GM12872 (cell line): ENCODE results near the gene C6orf89.

Experiments used
- CTCF ChIP-seq: IDR thresholded peaks from 3 replicates; pipeline ENCODE4 v1.5.1; 2011; ENCODE audit warnings: low read depth, mild to moderate bottlenecking, low read length, moderate library complexity; ENCODE audit not compliant: insufficient read depth

The C6orf89 gene

DNA sequence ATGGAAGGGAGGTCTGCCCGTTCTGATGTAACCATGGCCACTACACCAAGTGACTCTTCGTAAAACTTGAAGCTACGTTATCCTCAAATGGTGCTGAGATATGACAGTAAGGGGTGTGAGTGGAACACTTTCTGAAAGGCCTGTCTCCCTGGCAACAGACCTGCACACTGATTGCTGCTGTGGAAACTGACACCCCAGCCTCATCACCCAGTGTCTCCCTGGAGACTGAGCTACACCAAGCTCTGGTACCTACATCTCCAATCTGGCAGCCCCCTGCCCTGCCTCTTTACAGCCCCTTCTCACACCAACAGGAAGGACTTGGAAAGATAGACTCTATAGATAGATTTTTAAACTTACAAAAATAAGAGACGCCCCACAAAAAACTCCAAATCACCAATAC, 82.0 kb downstream of the C6orf89 start:
- no peak for TF ChIP-seq CTCF

DNA sequence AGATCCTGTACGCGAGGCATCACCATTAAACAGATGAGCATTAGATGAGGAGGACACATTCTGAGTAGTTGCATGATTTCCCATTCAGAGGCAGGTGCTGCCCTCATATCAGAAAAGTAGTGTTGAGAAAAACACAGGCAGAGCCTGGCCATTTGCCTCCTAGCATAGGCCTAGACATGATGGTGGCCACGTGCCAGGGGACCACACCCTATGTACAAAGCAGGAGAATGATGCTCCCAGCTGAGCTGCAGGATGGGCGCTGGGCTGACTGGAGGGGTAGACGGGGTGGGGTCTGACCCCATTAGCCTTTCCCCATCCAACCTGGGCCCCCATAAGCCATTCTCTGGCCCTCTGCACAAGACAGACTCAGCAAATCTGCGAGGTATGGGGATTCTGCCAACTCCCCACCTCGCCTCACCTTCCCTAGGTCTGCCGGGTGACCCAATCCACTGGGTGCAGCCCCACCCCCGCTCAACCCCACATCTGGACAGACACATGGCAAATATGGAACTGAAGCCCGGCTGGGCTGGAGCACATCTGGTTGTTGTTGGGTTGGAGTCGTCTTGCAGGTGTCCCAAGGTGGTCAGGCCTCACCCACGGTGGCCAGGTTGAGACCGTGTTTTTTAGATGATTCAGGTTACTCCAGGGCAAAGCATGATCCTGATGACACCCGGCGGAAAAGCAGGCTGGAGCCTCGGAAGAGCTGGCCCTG, 82.7 kb downstream of the C6orf89 start:
- TF ChIP-seq CTCF = no peak

- no peak for TF ChIP-seq CTCF
These were observed 83.5 kb downstream of the C6orf89 start for GRCh38 chr6:36969240-36969691.

DNA sequence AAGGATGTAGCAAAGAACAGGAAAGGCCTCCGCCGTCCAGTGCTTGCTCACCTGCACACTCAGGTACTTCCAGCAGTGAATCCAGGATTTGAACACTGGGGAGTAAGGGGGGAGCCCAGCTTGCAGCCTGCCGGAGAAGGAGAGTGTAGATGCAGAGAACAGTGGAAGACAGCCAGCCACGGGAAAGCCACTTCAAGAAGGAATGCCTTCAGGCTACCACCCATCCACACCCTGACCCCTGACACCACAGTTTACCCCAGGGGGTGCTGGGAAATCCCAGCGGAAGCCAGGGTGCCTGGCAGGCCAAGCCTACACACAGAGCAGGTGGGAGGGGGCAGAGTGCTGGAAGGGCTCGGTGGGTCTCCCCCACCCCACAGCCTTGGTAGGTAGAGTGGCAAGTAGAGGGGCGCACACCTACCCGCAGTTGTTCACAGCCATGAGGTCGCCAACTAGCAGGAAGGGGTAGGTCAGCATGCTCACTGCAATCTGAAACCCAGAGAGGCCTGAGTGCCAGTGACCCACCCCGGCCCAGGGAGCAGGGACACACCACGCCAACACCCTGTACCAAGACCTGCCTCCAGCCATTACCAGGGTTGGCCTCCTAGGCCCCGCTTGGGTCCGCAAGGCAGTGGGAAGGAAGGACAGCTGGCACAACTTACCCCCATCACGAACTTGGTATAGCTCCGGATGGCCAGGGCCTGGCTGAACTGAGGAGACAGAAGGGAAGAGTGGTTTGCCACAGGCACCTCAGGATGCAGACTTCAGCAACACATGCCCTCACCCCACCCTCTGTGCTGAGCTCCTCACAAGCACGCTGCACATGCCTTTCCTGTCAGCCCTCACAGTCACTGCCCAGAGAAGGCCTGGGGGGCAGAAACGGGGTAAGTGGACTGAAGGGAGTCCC, 84.5 kb downstream of the C6orf89 start:
- no peak for TF ChIP-seq CTCF

DNA sequence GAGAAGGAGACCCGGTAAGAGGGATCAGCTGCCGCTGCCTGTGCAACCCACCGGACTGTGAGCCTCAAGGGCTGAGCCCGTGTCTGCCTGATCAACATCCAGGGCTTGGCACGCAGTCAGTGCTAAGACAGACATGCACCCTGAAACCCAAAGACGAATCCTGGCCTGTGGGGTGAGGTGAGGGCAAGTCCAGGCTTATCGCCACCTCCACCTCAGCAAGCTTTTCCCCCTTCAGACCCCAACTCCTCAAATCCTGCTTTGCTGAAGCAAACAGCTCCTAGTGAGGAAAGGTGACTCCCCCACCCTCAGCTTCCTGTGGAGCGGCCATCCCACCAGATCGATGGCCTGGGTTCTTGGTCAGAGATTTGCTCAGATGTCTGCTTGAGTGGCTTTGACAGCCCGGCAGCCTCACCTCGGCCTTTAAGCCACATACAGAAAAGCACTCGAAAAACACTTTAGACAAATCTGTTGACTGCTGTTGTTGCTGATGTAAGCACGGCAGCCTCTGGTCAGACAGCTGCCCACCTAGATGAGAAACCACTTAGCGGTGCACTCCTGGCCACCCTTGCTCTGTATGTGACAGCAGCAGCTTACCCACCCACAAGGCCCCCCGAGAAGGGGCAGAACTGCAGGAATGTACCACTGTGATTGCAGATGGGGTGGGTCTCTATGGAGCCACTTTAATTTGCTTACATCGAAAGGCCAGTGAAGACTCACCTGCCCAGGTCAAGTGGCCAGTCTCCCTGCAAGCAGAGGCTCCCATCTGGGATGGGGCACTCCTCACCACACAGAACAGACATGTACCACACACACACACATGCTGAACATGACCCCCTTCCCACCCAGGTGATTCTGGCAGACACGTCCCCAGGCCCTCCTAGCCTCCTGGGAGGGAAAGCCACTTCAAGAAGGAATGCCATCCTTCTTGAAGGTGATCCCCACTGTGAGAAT, 85.4 kb downstream of the C6orf89 start:
- TF ChIP-seq CTCF = no peak

DNA sequence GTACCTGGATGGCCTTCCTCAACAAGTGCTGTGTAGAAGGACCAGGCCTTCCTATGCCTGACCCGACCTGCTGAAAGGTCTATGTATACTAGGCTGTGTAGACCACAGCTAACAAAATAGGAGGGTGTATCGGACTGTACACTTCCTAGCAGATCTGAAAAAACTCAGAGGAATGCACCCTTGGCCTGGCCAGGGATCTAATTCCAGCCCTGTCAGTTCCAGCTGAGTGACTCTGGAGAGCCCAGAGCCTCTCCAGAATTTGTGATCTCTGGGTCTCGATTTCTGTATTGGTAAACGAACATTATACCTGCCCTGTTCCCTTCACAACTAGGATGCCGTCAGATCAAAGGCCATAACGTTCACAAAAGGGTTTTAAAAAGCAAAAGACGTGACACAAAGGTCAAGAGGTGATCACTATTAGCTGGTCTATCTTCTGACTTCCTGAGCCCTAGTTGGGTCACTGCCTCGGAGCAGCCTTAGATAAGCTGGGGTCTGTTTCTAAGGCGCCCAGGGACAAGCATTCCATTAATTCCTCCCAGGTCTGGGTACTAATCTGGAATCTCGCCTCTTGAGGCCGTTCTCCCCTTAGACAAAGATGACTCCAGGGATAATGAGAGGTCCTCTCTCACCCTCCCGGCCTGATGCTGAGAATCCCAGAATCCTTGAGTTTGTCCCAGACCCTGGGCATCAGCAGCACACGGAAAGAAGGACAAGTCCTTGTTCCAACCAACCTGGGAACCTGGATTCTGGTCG, 86.3 kb downstream of the C6orf89 start:
- TF ChIP-seq CTCF = no peak
